GM12874 (cell line): Measurements from ENCODE around the gene ABCC1.

Experiments
- CTCF ChIP-seq: IDR thresholded peaks from 2 replicates; pipeline ENCODE4 v1.5.1; 2011; ENCODE audit warnings: low read depth, mild to moderate bottlenecking, control low read depth, low read length, moderate library complexity; ENCODE audit not compliant: insufficient read depth

ABCC1 gene

GRCh38 chr16:16075488-16076422 is 126.3 kb downstream of the ABCC1 start:
- no peak for TF ChIP-seq CTCF

GRCh38 chr16:16076423-16076813 is 127.0 kb downstream of the ABCC1 start:
- TF ChIP-seq CTCF = no peak

GRCh38 chr16:16080465-16081065 is 131.1 kb downstream of the ABCC1 start:
- no peak for TF ChIP-seq CTCF

- no peak for TF ChIP-seq CTCF
Observed at GRCh38 chr16:16081141-16081540, 131.7 kb downstream of the ABCC1 start.

GRCh38 chr16:16082255-16082654 is 132.8 kb downstream of the ABCC1 start:
- no peak for TF ChIP-seq CTCF

- TF ChIP-seq CTCF = no peak
Observed at GRCh38 chr16:16083421-16084156, 134.2 kb downstream of the ABCC1 start.

GRCh38 chr16:16084874-16085273 is 135.5 kb downstream of the ABCC1 start:
- TF ChIP-seq CTCF = no peak
